ENCODE measurements around the gene EEFSEC. TPM values are rescaled to one million over a fixed set of nuclear protein-coding genes. Genes with fewer than 3 reads are reported as not detected.

EEFSEC gene
- total RNA-seq, 1 donor from 2014 or later: 8.6 TPM

DNA sequence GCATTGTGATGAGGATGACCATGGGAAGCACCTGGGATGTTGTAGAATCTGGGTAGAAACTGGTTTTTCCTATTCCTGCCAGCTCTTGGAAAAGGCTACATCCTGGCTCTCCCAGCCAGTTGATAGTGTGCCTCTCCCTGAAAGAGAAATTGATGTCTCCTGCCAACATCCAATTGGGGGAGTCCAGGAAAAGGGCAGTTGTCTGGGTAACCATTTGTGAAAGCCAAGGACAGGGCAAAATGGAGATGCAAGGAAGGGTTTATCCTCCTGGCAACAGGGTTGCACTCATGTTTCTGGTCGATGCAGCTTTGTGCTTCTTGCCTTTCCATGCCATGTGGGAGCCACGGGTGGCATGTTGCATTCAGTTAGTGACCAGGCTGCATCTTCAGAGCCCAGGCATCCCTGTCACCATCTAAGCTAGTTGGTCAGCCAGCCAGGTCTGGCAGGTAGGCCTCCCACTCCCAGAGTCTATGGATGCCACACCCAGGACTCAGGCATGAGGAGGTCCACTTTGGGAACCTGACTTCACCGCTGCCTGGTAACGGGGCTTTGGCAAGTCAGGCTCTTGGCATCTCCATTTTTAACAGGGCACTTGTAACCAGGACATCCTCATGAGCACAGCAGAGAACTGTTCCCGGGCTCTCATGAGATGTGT lies 159.9 kb downstream of the EEFSEC start:
- DNase-seq (ENCODE audit: low read depth): no peak

DNA sequence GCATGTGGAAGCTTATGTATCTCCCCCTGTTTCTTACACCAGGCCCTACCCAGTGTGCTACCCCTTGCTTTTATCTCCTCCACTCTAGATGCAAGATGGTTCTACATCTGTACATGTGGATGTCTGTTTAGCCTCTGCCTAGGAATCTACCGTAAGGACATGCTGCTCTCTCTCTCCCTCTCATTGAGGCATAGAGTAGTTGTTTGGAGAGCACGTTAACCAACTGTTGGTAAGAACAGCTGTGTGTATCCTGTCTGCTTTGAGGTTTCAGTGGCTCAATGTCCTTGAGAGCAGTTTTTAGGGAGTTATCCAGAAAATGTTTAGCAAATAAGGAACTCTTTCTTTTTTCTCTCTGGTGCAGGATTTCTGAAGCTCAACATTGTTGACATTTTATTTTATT lies 160.7 kb downstream of the EEFSEC start:
- peak; percentile 63 for DNase-seq (ENCODE audit: low read depth)

DNA sequence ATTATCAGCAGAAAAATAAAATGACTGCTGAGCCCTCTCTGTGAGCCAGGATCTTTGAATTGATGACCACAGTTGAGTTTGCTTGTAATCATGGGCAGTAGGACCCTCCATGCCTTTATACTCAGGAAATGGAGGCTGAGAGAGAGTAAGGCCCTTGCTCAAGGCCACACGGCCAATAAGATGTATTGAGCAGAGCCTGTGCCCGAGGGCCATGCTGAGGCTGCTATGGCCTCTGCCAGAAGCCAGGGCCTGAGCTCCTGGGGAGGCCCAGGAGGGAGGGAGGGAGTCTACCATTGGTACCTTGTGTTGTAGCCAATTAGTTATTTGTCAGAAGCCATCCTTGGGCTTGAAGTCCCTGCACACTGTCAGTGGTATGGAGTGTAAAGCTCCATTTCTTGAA lies 162.0 kb downstream of the EEFSEC start:
- DNase-seq (ENCODE audit: low read depth): no peak

DNA sequence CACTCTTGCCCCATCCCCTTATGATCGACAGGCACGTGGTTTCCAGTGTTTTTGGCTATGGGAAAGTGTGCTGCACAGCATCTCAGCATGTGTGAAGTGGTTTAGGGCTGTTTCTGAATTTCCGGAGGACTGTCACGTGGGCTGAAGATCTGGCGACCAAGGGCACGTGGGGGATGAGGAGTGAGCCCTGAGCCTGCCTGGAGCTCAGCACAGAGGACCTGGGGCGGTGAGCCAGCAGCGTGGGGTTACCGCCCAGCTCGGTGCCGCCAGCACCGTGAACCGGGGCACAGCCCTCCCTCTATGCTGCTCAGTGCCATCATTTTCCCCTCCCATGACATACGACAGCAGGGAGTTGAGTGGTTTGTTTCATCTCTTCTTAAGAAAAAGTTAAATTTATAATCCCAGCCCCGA lies 163.2 kb downstream of the EEFSEC start:
- DNase-seq (ENCODE audit: low read depth): no peak

DNA sequence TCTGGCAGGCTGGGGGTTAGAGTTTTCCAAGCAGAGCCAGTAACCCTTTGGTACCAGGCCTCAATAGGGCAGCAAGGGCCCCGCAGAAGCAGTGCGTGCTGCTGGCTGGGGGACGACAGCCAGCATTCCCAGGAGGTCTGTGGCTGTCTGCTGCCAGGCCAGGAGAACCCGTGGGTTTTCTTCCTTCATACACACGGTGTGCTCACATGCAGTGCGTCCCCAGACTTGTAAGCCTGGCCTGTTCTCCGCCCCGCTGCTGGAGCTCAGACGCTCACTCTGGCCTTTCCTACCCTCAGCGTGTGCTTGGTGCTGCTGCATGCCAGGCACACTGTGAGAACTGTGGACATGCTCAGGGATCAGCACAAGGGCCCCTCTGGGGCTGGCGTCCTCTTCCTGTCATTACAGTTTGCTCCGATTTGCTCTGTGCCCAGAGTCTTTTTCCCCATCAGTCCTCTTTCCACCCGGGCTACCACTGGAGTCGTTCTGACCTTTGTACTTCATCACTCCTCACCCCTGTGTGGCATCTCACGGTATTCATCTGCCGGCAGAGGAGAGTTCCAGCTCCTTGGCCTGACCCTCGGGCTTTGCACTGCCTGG lies 163.9 kb downstream of the EEFSEC start:
- DNase-seq (ENCODE audit: low read depth): no peak

DNA sequence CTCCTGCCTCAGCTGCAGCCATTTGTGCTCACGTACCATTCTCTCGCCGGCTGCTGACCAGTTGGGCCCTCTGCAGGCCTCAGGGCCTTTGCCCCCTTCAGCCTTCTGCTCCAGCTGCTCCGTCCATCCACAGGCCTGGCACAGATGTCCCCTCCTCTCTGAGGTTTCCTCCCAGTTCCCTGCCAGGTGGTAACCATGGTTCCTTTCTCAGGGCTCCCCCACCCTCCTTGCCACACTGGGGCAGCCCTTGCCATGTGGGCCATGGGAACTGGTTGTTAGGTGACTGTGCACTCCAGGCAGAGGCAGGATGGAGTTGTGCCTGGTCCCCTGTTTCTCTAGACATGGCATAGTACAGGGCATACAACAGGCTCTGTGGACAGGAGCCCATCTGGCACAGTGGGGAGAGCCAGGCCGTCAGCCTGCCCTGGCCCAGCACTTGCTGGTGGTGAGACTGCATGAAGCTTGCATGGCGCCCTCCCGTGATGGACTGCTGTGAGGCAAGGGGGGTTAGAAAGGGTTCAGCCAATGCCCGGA lies 164.5 kb downstream of the EEFSEC start:
- peak; percentile 48 for DNase-seq (ENCODE audit: low read depth)

DNA sequence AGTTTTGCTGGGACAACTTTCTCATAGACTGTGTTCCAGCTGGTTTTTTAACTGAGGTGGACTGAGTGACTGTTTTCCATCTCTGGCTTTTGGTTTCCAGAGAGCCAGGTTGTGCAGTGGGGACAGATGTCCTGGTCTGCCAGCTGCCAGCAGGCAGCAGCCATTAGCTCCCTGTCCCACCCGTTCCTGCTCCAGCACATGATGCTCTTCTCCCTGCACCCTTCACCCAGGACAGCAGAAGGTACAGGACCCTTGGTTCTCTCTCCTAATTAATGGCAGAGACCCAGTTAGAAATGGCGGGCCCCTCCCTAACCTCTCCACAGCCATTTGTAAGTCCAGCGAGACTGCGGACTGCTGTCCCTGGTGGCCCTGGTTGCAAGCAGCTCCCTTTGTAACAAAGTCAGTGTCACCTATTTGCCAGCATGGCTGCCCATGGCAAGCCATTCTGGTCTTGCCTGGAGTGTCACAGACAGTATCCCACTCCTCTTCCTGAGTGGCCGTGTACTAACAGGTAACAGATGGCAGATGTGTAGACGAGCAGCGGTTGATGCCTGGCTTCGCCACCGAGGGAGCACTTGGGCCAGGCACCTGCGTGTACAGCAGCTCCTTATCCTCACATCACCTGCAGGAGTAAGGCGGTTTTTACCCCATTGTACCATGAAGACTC lies 165.1 kb downstream of the EEFSEC start:
- DNase-seq (ENCODE audit: low read depth): no peak

DNA sequence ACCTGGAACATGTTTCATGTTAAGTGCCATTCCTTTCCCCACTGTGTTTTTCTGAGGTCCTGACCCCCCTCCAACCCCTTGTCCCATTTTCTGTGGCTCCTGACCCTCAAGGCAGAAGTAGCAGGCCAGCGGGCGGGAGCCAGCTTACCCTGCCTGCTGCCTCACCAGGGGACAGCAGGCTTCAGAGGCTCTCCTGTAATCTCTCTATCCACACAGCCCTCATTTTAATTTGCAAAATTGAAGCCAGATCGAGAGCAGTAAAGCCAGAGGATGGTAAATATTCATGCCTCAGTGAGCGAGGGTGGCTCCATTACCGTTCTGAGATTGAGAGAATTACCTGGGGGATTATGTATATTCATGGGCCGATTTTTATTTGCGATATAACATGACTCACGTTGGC lies 165.8 kb downstream of the EEFSEC start:
- no peak for DNase-seq (ENCODE audit: low read depth)

DNA sequence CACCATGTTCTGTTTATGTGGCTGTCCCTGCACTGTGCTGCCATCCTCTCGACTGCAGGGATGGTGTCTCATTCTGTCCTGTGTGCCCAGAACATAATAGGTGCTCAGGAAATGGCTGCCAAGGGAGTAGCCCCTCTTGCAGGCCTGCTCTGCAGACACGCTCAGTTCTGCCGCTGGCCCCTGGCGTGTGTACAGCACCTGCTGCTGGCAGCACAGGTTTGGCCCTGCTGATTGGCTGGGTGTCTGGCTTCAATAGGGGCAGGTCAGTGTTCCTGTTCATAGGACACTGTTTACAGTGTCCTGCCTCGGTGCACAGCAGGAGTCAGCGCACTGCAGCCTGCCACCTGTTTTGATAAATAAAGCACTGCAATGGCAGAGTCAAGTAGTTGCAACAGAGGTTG lies 166.5 kb downstream of the EEFSEC start:
- DNase-seq (ENCODE audit: low read depth): no peak

DNA sequence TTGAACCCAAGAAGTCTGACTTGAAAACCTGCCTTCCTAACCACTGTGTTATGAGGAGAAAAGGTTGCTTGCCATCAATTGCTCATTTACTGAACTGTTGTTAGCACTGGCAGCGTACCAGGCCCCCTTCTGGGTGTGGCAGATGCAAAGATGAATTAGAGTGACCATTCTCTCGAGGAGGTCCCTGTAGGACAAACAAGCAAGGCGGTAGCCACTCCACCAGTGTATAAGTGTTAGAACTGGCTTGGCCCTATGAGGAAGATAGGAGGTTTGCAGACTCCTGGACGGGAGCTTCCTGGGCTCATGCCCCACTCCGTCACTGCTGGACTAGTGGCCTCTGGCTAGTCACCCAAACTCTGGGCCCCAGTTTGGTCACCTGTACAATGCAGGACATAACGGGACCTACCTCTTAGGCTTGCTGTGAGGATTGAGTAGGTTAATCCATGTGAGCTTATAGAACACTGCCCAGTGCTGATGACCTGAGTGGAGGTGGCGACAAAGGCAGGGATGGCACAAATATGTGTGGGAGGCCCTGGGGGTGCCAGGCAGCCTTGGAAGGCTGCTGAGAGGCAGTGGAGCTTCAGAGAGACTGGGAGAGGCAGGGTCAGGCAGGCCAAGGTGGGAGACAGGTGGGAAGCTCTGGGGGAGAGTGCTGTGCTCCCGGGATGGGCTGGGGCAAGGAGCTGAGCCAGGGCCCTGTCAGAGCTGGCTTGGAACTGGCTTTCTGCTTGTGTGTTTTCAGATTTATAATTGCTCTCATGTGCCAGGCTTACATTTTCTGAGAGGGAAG lies 167.5 kb downstream of the EEFSEC start:
- DNase-seq (ENCODE audit: low read depth): no peak

DNA sequence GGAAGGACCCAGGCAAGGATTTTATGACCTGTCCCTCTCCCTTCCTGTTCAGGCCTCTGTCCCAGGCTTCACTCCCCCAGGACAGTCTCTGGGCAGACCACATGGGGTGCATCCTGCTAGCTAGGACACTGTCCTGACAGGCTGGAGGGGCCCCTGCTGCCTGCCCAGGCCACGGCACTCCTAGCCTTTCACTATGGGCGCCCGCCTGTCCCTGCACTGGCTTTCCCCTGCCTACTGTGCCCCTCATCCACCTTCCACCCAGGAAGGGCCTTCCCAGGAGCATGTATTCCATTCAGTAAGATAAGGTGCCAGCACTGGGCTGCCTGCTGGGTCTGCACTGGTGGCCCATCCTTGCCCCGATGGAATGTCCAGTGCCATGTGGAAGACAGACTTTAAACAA lies 168.1 kb downstream of the EEFSEC start:
- no peak for DNase-seq (ENCODE audit: low read depth)

DNA sequence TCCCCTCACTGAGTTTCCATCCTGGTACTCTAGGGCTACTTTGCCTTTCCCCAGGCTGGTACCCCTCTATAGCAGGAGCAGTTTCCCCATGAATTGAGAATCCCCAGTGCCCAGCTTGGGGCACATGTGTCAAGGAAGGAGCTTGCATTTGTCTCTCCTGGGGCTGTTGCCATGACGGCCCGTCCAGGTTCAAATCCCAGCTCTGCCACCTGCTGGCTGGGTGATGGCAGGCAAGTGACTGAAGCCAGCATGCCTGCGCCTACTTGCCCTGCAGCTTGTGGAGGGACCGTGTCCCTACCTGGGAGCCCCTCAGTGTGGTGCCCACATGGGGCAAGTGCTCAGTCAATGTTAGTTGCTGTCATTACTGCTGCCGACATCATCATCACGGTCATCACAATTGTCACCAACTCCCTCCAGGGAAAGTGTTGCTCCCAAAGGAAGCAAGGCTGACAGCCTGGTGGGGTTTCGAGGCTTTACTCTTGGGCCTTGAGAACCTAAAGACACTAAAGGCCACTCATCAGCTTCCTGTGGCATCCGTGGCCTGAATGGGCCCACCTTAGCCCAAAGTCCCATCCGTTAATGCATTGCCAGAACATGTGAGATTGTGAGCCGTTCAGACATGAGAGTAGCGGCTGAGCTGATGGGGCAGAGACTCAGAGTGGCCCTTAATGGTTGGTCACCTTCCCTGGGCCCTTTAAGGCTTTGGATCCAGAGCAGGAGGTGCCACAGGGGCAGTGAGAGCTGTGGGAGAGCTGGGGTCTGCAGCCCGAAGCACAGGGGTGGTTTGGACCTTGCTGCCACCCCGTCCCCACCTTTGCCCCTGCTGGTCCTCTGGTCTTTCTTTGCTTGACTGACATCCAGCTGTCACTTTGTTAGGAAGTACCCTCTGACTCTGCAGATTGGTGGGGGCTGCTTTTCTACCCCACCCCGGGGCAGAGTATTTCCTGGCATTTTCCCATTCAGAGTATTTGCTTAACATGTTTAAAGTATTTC lies 169.0 kb downstream of the EEFSEC start:
- DNase-seq (ENCODE audit: low read depth): no peak

DNA sequence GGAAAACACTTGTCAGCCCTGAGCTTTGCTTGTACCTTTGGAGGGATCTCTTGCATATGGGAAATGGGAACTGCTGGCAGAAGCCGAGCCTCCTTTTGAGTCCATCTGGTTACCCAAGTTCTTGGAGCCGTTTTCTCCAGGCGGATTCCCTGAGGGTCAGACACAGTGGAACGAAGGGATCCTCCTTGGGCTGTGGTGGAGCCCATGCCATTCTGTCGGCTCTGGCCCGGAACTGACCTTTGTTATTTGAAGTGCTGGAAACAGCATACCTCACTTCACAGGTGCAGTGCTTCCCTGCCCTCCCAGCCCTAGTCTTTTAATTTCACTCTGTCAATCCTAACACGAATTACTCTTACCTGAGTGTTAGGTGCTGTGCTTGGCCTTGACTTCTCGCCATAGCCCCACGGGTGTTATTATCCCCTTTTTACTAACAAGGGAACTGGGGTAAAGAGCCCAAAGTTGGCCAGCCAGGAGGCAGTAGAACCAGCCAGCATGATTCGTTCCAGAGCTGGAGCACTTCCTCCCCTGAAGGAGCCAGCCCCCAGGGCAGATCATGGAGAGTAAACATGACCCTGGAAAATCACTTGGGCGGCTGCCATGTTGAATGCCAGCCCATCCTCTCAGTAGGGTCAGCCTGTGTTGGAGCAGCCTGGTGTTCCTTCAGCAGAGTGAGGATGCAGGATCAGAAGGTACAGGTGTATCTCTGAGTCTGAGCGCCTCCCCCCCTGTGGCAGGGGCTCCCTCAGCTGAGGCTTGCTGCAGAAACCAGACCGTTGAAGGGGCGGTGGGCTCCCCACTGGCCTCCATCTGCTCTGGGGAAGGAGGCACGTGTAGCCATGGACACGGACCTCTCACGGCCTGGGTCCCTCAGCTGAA lies 170.2 kb downstream of the EEFSEC start:
- no peak for DNase-seq (ENCODE audit: low read depth)

DNA sequence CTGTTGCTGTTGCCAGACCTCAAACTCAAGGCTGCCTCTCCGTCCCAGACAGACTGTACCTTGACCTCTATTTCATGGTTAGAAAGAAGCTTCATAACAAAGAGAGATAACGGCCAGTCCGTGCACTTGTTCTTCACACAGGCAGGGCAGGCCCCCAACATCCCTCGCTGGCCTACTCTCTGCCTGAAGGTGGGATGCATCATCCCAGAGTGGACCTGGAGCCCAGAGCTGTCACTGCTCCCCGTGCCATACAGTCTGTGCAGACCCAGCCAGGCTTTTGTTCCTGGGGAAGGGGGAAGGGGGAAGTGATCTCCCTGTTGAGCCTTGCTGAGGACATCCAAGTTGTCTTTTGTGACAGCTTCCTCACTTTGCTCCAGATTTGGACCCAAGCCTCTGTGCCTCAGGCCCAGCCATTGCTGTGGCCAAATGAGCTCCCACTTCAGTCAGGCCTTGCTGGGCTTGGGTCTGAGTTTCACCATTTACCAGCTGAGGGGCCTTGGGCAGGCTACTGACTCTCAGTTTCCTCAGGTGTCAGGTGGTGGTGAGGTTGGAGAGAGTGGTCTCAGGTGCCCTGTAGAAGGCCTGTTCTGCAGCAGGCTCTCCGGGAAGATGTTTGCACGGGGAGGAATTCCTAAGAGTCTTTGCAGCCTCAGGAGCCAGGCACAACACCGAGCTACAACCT lies 171.8 kb downstream of the EEFSEC start:
- DNase-seq (ENCODE audit: low read depth): no peak

DNA sequence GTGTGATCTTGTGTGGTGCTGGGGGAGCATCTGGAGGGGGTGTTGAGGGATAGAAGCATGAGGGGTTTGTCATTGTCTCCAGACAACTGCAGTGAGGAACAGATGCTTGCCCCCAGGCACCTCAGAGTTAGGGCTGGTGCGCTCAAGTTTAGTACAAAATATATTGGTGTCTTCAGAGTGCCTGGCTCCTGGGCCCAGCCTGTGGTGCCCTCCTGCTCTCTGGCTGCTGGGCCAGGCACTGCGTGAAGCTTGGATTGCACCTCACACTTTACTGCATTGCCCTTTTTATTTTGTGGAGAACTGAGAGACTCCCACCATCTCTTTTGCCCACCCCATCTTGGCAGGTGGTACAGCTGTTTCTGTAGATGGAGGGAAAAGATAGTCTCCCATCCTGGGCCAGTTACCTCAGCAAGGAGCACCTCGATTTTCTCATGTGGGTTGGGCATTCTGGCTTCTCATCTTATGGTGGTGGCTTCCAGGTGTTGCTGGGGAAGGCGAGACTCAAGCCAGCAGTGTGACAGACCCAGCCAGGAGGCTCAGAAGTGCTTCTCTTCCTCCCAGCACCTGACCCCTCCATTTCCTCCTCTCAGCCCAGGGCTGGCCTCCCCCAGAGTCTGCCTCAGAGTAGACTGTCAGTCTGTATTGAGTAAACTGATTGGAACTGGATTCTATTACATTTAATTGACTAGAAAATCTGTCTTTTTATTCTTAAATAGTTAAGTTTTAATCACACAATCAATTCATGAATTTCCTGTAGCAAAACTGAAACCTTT lies 173.0 kb downstream of the EEFSEC start:
- DNase-seq (ENCODE audit: low read depth): no peak

DNA sequence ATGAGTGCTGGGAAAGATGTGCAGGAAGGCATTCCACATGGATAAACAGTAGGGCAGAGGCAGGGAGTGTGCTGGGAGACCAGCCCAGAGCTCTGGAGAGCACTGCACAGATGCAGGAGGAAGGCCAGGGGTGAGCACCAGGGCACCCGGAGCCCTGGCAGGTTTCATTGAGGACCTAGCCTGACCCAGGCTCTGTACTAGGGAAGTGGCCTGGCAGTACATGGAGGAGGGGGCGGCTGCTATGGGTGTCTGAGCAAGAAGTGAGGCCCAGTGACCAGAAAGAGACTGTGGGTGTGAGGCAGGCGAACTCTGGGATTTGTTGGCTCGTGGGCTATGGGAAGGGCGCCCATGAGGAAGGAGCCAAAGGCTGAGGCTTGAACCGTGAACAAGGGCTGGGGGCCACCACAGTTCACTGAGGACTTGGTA lies 174.3 kb downstream of the EEFSEC start:
- no peak for DNase-seq (ENCODE audit: low read depth)

DNA sequence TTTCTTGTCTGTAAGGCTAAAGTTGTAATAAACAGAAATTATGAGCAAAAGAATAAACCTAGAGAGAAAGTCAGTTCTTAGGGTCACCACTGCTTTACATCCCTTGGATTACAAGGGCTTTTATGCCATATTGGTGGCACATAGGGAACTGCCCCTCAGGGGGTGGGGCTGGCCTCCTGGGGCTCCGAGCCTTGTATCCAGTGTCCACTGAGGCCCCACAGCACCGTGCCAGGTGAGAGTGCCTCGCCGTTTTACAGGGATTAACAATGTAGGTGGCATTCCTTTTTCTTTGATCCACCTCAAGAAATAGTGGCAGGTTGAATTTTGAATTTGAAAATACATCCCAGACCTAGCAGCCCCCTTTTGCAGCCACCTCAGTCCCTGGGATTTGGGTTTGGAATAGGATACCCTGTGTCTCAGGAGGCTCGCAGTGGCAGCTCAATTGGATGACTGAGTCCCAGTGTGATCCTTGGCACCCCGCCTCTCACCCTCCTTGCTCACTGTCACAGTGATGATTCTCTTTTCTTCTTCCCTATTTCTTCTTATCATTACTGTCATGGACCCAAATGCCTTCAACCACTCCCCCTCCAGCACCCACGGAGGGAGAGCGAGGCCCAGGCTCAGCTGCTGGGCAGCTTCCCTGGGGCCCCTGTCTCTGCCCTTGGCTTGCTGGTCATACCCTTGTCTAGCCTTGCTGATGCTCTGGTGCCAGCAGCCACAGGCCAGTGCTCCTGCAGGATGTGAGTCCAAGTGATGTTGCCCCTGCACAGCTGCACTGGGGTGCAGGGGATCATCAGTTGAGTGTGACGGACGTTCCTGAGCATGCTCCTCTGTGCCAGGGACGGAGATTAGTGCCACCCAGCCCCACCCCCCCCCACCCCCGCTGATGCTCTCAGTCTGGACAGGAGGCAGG lies 175.5 kb downstream of the EEFSEC start:
- DNase-seq (ENCODE audit: low read depth): no peak

Measured in myocyte (in vitro differentiated cells).